GM12878 (cell line): Measurements from ENCODE around the gene ZBTB42. TPM values are rescaled to one million over a fixed set of nuclear protein-coding genes. Genes with fewer than 3 reads are reported as not detected.

ENCODE experiments used
- ATAC-seq: fragments of 200-7000 bp; cut with Tn5 transposase; 3 replicates; pipeline ENCODE4 v1.9.1; 2020; ENCODE audit warnings: mild to moderate bottlenecking, moderate library complexity
- BruUV-seq: library from RNA; stranded (reverse); fragments of 400-500 nt; replicated peaks from 2 replicates; lab custom pipeline; 2021; lab: Mats Ljungman, UMichigan
- CTCF ChIA-PET: fragments of 300-600 bp; sonication (Branson Sonifier 250); formaldehyde crosslinking; extraction: SDS; loops from one replicate; lab custom pipeline; 2021; ENCODE audit warnings: inconsistent platforms; lab: Yijun Ruan, JAX
- POLR2A ChIA-PET: fragments of 350-600 bp; formaldehyde crosslinking; extraction: SDS; loops from one replicate; lab custom pipeline; 2021; ENCODE audit warnings: inconsistent platforms; lab: Charles Lee
- RAD21 ChIA-PET: fragments of 300-600 bp; sonication (Branson Sonifier 250); formaldehyde crosslinking; loops from one replicate; lab custom pipeline; 2023; ENCODE audit warnings: antibody characterized with exemption; ENCODE audit not compliant: unreplicated experiment; lab: Charles Lee
- SMC1A ChIA-PET: fragments of 300-600 bp; sonication (Branson Sonifier 250); formaldehyde crosslinking; loops from one replicate; lab custom pipeline; 2023; ENCODE audit not compliant: unreplicated experiment, uncharacterized antibody; lab: Charles Lee
- DNase-seq: peaks from one replicate; pipeline ENCODE4 v3.0.0-alpha.2; 2011; ENCODE audit warnings: low read depth, low spot score
- FAIRE-seq: peaks from 3 replicates; lab custom pipeline; 2011; peaks lifted over from hg19 to GRCh38; lab: Jason Lieb, UNC
- H2AFZ ChIP-seq: 2 replicates; pipeline ENCODE4 v1.6.0; 2011; ENCODE audit warnings: low read depth, low read length, control low read depth; ENCODE audit not compliant: control insufficient read depth
- H3K27ac ChIP-seq: 2 replicates; pipeline ENCODE4 v1.5.1; 2011; ENCODE audit warnings: control low read depth; ENCODE audit not compliant: control insufficient read depth, insufficient read depth
- H3K27me3 ChIP-seq, 2 experiments: replicated peaks in 1 of 2; 2 replicates each; pipeline versions ENCODE4 v1.6.0 to v1.6.1; 2011; ENCODE audit warnings: low read length in 1 of 2; ENCODE audit not compliant: control insufficient read depth in 2 of 2, insufficient read depth in 2 of 2
- H3K36me3 ChIP-seq, 2 experiments: 2 replicates each; pipeline ENCODE4 v1.5.1; 2011; ENCODE audit warnings: low read length in 1 of 2; ENCODE audit not compliant: control insufficient read depth in 2 of 2, insufficient read depth in 2 of 2
- H3K4me1 ChIP-seq: 2 replicates; pipeline ENCODE4 v1.6.1; 2011; ENCODE audit warnings: mild to moderate bottlenecking, low read length, moderate library complexity, mixed read lengths; ENCODE audit not compliant: control insufficient read depth, insufficient read depth
- H3K4me2 ChIP-seq: 2 replicates; pipeline ENCODE4 v1.6.0; 2011; ENCODE audit warnings: control low read depth; ENCODE audit not compliant: control insufficient read depth, insufficient read depth
- H3K4me3 ChIP-seq: fragments of 200-600 bp; sonication (generic); 2 replicates; pipeline ENCODE4 v1.5.1; 2016
- H3K79me2 ChIP-seq: 2 replicates; pipeline ENCODE4 v1.6.0; 2011; ENCODE audit warnings: low read length; ENCODE audit not compliant: control insufficient read depth, insufficient read depth
- H3K9ac ChIP-seq: 2 replicates; pipeline ENCODE4 v1.8.0; 2011; ENCODE audit warnings: low read length, control low read depth, mixed read lengths; ENCODE audit not compliant: control insufficient read depth, insufficient read depth
- H3K9me3 ChIP-seq: replicated peaks from 3 replicates; pipeline ENCODE4 v1.5.1; 2011; ENCODE audit warnings: mild to moderate bottlenecking, low read length; ENCODE audit not compliant: control insufficient read depth, insufficient read depth
- H4K20me1 ChIP-seq: 2 replicates; pipeline ENCODE4 v1.6.0; 2011; ENCODE audit not compliant: control insufficient read depth, insufficient read depth
- ASH2L ChIP-seq: fragments of 300-600, 200-600 bp; sonication (generic); IDR thresholded peaks from 2 replicates; pipeline ENCODE4 v1.6.1; 2017; ENCODE audit warnings: low read depth, mild to moderate bottlenecking, borderline replicate concordance
- EGR1 ChIP-seq, 2 experiments: IDR thresholded peaks; 1 replicate in 1 of 2; 2 replicates in 1 of 2; pipeline ENCODE4 v1.6.1; 2011 to 2012; ENCODE audit warnings: low read depth in 2 of 2, low read length in 2 of 2, borderline replicate concordance in 1 of 2, mild to moderate bottlenecking in 1 of 2, moderate library complexity in 1 of 2
- ETV6 ChIP-seq, 2 experiments: fragments of 450-650 bp in 1 of 2; IDR thresholded peaks in 1 of 2; conservative IDR thresholded peaks in 1 of 2; 2 replicates each; pipeline ENCODE4 v1.6.1; 2014; ENCODE audit warnings: antibody characterized with exemption in 1 of 2, borderline replicate concordance in 1 of 2, low read depth in 1 of 2, mild to moderate bottlenecking in 1 of 2, moderate library complexity in 1 of 2
- IKZF1 ChIP-seq: fragments of 450-650 bp; conservative IDR thresholded peaks from 2 replicates; pipeline ENCODE4 v1.6.1; 2017; ENCODE audit warnings: antibody characterized with exemption, mild to moderate bottlenecking
- KAT2A ChIP-seq: conservative IDR thresholded peaks from 2 replicates; pipeline ENCODE4 v1.6.1; 2011; ENCODE audit warnings: low read depth, low read length; ENCODE audit not compliant: control insufficient read depth
- LARP7 ChIP-seq: fragments of 450-650 bp; IDR thresholded peaks from 2 replicates; pipeline ENCODE4 v1.6.1; 2017; ENCODE audit warnings: mild to moderate bottlenecking
- MYC ChIP-seq: IDR thresholded peaks from 2 replicates; pipeline ENCODE4 v1.6.1; 2011; ENCODE audit warnings: mild to moderate bottlenecking, low read length, moderate library complexity, inconsistent platforms; ENCODE audit not compliant: insufficient read depth, insufficient replicate concordance, insufficient read length, severe bottlenecking
- POLR2AphosphoS2 ChIP-seq: IDR thresholded peaks from 2 replicates; pipeline ENCODE4 v1.6.1; 2011; ENCODE audit warnings: low read depth, mild to moderate bottlenecking, low read length, improper control_type of control experiment, moderate library complexity
- RAD51 ChIP-seq: fragments of 450-650 bp; IDR thresholded peaks from 2 replicates; pipeline ENCODE4 v1.6.1; 2016; ENCODE audit warnings: moderate library complexity, mild to moderate bottlenecking, inconsistent platforms
- RFX5 ChIP-seq: IDR thresholded peaks from 2 replicates; pipeline ENCODE4 v1.6.1; 2011; ENCODE audit warnings: low read depth, low read length, improper control_type of control experiment
- SUPT20H ChIP-seq: IDR thresholded peaks from 2 replicates; pipeline ENCODE4 v1.6.1; 2011; ENCODE audit warnings: low read depth, mild to moderate bottlenecking, low read length, moderate library complexity, borderline replicate concordance; ENCODE audit not compliant: control insufficient read depth
- TAF1 ChIP-seq: IDR thresholded peaks from 2 replicates; pipeline ENCODE4 v1.6.1; 2011; ENCODE audit warnings: mild to moderate bottlenecking, low read depth, low read length, borderline replicate concordance
- ZNF274 ChIP-seq: IDR thresholded peaks from one replicate; pipeline ENCODE4 v1.8.0; 2011; ENCODE audit not compliant: insufficient read length, insufficient read depth
- ZNF622 ChIP-seq: fragments of 450-650 bp; IDR thresholded peaks from 2 replicates; pipeline ENCODE4 v1.6.1; 2017; ENCODE audit warnings: mild to moderate bottlenecking, inconsistent platforms
- WGBS: methylation state at CpG from one replicate; pipeline ENCODE4 v1.1.6; 2016; ENCODE audit warnings: low lambda C conversion rate; ENCODE audit not compliant: insufficient replicate concordance, insufficient coverage; ENCODE audit errors: missing lambda C conversion rate; 5-methylcytosine and 5-hydroxymethylcytosine counted together
- in situ Hi-C: fragments of 300-500 bp; cut with MboI; formaldehyde crosslinking; loops from 9 replicates; pipeline ENCODE4 v1.14.3; 2018; ENCODE audit warnings: mixed read lengths
- intact Hi-C: fragments of 100-400 bp; cut with micrococcal nuclease; formaldehyde crosslinking; loops from one replicate; pipeline ENCODE4 v1.14.2; 2022; ENCODE audit not compliant: unreplicated experiment
- polyA plus RNA-seq, 11 experiments: library from polyadenylated mRNA; depleted of rRNA in 4 of 11; unstranded in 6 of 11; stranded (reverse) in 5 of 11; fragments of >200 nt; fragmentation: Nextera tagmentation in 4 of 11; fragmentation: Illumina TruSeq in 1 of 11; extraction: Ambion mirVana in 4 of 11; extraction: Trizol in 1 of 11; gene quantifications; 1 replicate in 1 of 11; 2 replicates in 10 of 11; pipeline versions ENCODE4 v1.2.1 to v1.2.3, GENCODE V29; 2011 to 2016; ENCODE audit warnings: inconsistent platforms in 2 of 11, missing spikeins in 2 of 11, low read depth in 1 of 11
- total RNA-seq, 4 experiments: library from RNA; depleted of rRNA in 3 of 4; stranded (reverse); fragments of >200 nt in 3 of 4; fragmentation: Illumina TruSeq in 1 of 4; extraction: Trizol in 1 of 4; gene quantifications; 2 replicates each; pipeline versions ENCODE4 v1.2.1 to v1.2.3, GENCODE V29; 2013 to 2021
- TF ChIP-seq, protein P1 (sequence below): fragments of 450-650 bp; IDR thresholded peaks from 2 replicates; pipeline ENCODE4 v1.6.1; 2017; ENCODE audit warnings: low read depth, mild to moderate bottlenecking, moderate library complexity
- TF ChIP-seq, protein P2 (sequence below): IDR thresholded peaks from 2 replicates; pipeline ENCODE4 v1.6.1; 2012; ENCODE audit warnings: improper control_type of control experiment, low read depth, low read length; ENCODE audit not compliant: insufficient replicate concordance
- TF ChIP-seq, protein P3 (sequence below): IDR thresholded peaks from 2 replicates; pipeline ENCODE4 v1.6.1; 2012; ENCODE audit warnings: low read depth, low read length, improper control_type of control experiment

Gene ZBTB42
- total and polyA plus RNA-seq, 10 of the 15 experiments (the other 5 are each of a cell fraction or from before 2014, with no cell fraction given) = 0.05 to 1.2 (median 0.37) TPM; not detected in 2

DNA sequence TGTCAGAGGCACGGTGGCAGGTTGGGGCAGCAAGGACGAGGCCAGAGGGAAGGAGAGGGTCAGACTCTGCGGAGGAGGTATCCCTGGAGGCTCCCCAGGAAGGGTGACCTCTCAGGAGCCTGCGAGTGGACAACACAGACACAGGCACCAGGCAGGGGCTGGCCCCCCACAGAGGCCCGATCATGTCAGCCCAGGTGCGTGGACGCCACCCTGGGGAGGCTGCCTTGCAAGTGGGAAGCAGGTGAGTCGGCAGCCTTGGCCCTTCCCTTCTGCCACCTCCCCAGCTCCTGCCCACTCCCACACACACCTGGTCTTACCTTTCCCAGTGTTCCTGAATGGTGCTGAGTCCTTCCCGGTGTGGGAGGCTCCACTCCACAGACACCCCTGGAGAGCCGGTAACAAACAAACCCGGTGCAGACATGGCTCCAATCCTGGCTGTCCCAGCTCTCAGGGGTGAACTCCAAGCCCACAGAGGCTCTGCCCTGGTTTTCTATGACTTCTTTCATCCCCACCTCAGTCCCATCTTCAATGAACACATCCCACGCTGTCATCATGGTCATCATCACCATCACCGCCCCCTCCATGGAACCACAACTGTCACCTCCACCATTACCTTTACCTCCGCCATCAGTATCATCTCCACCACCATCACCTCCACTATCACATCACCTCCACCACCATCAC is 5.2 kb downstream of the ZBTB42 start:
- SMC1A ChIA-PET = no interaction called here
- BruUV-seq = no TSS peak
- FAIRE-seq (no peak), ATAC-seq (no peak), DNase-seq (no peak)
- Histone ChIP-seq H3K36me3 (no peaks in the 10 kb centered on the region), H2AFZ (no peak overlapping the region), H3K27ac (no peak overlapping the region), H3K27me3 (no peaks in the 10 kb centered on the region; a peak in 1 of 4 replicates), H3K4me1 (peaks cover 8% of the 10 kb centered on the region; the same call in 1 of the 2 replicates), H3K9ac (no peak overlapping the region), H4K20me1 (no peaks in the 10 kb centered on the region), H3K9me3 (no peaks in the 10 kb centered on the region), H3K4me3 (no peak overlapping the region), H3K4me2 (no peak overlapping the region), H3K79me2 (no peaks in the 10 kb centered on the region)
- CTCF ChIA-PET = interaction anchor here (1.0 kb wide), 1 partner anchor 67 kb away, joined by 3 read pairs; no protein-coding TSS in a partner anchor
- intact Hi-C loops = no loop called here
- TF ChIP-seq, protein P1, sequence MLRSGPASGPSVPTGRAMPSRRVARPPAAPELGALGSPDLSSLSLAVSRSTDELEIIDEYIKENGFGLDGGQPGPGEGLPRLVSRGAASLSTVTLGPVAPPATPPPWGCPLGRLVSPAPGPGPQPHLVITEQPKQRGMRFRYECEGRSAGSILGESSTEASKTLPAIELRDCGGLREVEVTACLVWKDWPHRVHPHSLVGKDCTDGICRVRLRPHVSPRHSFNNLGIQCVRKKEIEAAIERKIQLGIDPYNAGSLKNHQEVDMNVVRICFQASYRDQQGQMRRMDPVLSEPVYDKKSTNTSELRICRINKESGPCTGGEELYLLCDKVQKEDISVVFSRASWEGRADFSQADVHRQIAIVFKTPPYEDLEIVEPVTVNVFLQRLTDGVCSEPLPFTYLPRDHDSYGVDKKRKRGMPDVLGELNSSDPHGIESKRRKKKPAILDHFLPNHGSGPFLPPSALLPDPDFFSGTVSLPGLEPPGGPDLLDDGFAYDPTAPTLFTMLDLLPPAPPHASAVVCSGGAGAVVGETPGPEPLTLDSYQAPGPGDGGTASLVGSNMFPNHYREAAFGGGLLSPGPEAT = no peak
- TF ChIP-seq TAF1 (no peak), LARP7 (no peak), IKZF1 (no peak), KAT2A (no peak), MYC (no peak), POLR2AphosphoS2 (no peak), ETV6 (conservative IDR thresholded peaks at IDR 0.05 in 1 of 2, IDR thresholded peaks at IDR 0.05 in 1 of 2; ENCODE audit: borderline replicate concordance in 1 of 2, low read depth in 1 of 2) (no peak), ASH2L (no peak), ZNF622 (no peak), RFX5 (no peak), ZNF274 (no peak), RAD51 (no peak), SUPT20H (no peak), EGR1 (IDR thresholded peaks at IDR 0.05; ENCODE audit: borderline replicate concordance in 1 of 2, low read depth in 2 of 2, low read length in 2 of 2) (no peak)
- TF ChIP-seq, protein P2, sequence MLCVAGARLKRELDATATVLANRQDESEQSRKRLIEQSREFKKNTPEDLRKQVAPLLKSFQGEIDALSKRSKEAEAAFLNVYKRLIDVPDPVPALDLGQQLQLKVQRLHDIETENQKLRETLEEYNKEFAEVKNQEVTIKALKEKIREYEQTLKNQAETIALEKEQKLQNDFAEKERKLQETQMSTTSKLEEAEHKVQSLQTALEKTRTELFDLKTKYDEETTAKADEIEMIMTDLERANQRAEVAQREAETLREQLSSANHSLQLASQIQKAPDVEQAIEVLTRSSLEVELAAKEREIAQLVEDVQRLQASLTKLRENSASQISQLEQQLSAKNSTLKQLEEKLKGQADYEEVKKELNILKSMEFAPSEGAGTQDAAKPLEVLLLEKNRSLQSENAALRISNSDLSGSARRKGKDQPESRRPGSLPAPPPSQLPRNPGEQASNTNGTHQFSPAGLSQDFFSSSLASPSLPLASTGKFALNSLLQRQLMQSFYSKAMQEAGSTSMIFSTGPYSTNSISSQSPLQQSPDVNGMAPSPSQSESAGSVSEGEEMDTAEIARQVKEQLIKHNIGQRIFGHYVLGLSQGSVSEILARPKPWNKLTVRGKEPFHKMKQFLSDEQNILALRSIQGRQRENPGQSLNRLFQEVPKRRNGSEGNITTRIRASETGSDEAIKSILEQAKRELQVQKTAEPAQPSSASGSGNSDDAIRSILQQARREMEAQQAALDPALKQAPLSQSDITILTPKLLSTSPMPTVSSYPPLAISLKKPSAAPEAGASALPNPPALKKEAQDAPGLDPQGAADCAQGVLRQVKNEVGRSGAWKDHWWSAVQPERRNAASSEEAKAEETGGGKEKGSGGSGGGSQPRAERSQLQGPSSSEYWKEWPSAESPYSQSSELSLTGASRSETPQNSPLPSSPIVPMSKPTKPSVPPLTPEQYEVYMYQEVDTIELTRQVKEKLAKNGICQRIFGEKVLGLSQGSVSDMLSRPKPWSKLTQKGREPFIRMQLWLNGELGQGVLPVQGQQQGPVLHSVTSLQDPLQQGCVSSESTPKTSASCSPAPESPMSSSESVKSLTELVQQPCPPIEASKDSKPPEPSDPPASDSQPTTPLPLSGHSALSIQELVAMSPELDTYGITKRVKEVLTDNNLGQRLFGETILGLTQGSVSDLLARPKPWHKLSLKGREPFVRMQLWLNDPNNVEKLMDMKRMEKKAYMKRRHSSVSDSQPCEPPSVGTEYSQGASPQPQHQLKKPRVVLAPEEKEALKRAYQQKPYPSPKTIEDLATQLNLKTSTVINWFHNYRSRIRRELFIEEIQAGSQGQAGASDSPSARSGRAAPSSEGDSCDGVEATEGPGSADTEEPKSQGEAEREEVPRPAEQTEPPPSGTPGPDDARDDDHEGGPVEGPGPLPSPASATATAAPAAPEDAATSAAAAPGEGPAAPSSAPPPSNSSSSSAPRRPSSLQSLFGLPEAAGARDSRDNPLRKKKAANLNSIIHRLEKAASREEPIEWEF = no peak
- TF ChIP-seq, protein P3, sequence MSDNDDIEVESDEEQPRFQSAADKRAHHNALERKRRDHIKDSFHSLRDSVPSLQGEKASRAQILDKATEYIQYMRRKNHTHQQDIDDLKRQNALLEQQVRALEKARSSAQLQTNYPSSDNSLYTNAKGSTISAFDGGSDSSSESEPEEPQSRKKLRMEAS = no peak
- RAD21 ChIA-PET = no interaction called here
- POLR2A ChIA-PET = no interaction called here
- 74% methylated on average over 14 of the region's 14 CpGs for WGBS
- in situ Hi-C loops = no loop called here
